Measurements from ENCODE around the gene STAT3.
"Not testable (repeated sequence)": the region's sequence is repeated elsewhere in the genome, so short reads cannot be mapped to it uniquely, and the experiment has no call there.

The STAT3 gene

GRCh38 chr17:42315402-42316156 is 72.7 kb downstream of the STAT3 start:
- DNase-seq (ENCODE audit: low spot score) = no peak

- DNase-seq (ENCODE audit: low spot score) = no peak
Observed at GRCh38 chr17:42313773-42314566, 74.3 kb downstream of the STAT3 start.

GRCh38 chr17:42313389-42313772 is 74.9 kb downstream of the STAT3 start:
- no peak for DNase-seq (ENCODE audit: low spot score)

GRCh38 chr17:42312285-42313130 is 75.7 kb downstream of the STAT3 start:
- DNase-seq (ENCODE audit: low spot score) = peak; percentile 91

- DNase-seq (ENCODE audit: low spot score) = no peak
Observed at GRCh38 chr17:42312035-42312284, 76.3 kb downstream of the STAT3 start.

GRCh38 chr17:42311240-42312034 is 76.8 kb downstream of the STAT3 start:
- DNase-seq (ENCODE audit: low spot score) = peak; percentile 86

GRCh38 chr17:42310787-42311215 is 77.4 kb downstream of the STAT3 start:
- DNase-seq (ENCODE audit: low spot score) = no peak

GRCh38 chr17:42309986-42310786 is 78.1 kb downstream of the STAT3 start:
- no peak for DNase-seq (ENCODE audit: low spot score)

GRCh38 chr17:42309142-42309541 is 79.1 kb downstream of the STAT3 start:
- DNase-seq (ENCODE audit: low spot score) = no peak

- no peak for DNase-seq (ENCODE audit: low spot score)
Observed at GRCh38 chr17:42308446-42308845, 79.8 kb downstream of the STAT3 start.

GRCh38 chr17:42307362-42307927 is 80.8 kb downstream of the STAT3 start:
- no peak for DNase-seq (ENCODE audit: low spot score)

GRCh38 chr17:42306385-42306667 is 81.9 kb downstream of the STAT3 start:
- no peak for DNase-seq (ENCODE audit: low spot score)

- no peak for DNase-seq (ENCODE audit: low spot score)
Observed at GRCh38 chr17:42305543-42306384, 82.5 kb downstream of the STAT3 start.

- not testable (repeated sequence) for DNase-seq (ENCODE audit: low spot score)
Observed at GRCh38 chr17:42305031-42305330, 83.3 kb downstream of the STAT3 start.

- no peak for DNase-seq (ENCODE audit: low spot score)
Observed at GRCh38 chr17:42304187-42305030, 83.8 kb downstream of the STAT3 start.

GRCh38 chr17:42303694-42304093 is 84.5 kb downstream of the STAT3 start:
- DNase-seq (ENCODE audit: low spot score) = no peak

GRCh38 chr17:42301022-42301421 is 87.2 kb downstream of the STAT3 start:
- no peak for DNase-seq (ENCODE audit: low spot score)

- not testable (repeated sequence) for DNase-seq (ENCODE audit: low spot score)
Observed at GRCh38 chr17:42299913-42300312, 88.3 kb downstream of the STAT3 start.

- DNase-seq (ENCODE audit: low spot score) = not testable (repeated sequence)
Observed at GRCh38 chr17:42299361-42299760, 88.9 kb downstream of the STAT3 start.

Measured in Ammon's horn (tissue), 1 donor.